Neural cell (in vitro differentiated cells): Measurements from ENCODE around the gene FAM107B. TPM values are rescaled to one million over a fixed set of nuclear protein-coding genes. Genes with fewer than 3 reads are reported as not detected.

Experiments used
- H2AFZ ChIP-seq: fragments of 200-600, 300-800 bp; sonication (generic), shearing (Covaris generic); 2 replicates; pipeline ENCODE4 v1.6.0; 2014; ENCODE audit warnings: low read depth, mild to moderate bottlenecking, antibody characterized with exemption, low read length, moderate library complexity
- H3F3A ChIP-seq: fragments of 200-600 bp; shearing (Covaris generic); 2 replicates; pipeline ENCODE4 v1.6.1; 2016; ENCODE audit warnings: mild to moderate bottlenecking, moderate library complexity, mixed read lengths, antibody characterized with exemption, low read length; ENCODE audit not compliant: insufficient read depth, poor library complexity, severe bottlenecking
- H3K27ac ChIP-seq: fragments of 200-600, 300-800 bp; sonication (generic), shearing (Covaris generic); 2 replicates; pipeline ENCODE4 v1.5.1; 2014; ENCODE audit warnings: mild to moderate bottlenecking, low read length, moderate library complexity
- H3K27me3 ChIP-seq: fragments of 300-800, 200-600 bp; sonication (generic), shearing (Covaris generic); 2 replicates; pipeline ENCODE4 v1.6.0; 2014; ENCODE audit warnings: mild to moderate bottlenecking, low read depth, low read length, moderate library complexity; ENCODE audit not compliant: insufficient read depth
- H3K36me3 ChIP-seq: fragments of 300-800, 200-600 bp; sonication (generic), shearing (Covaris generic); 2 replicates; pipeline ENCODE4 v1.5.1; 2014; ENCODE audit warnings: mild to moderate bottlenecking, antibody characterized with exemption, low read length, moderate library complexity; ENCODE audit not compliant: insufficient read depth
- H3K4me2 ChIP-seq: fragments of 300-800, 200-600 bp; sonication (generic), shearing (Covaris generic); 2 replicates; pipeline ENCODE4 v1.6.0; 2014; ENCODE audit warnings: mild to moderate bottlenecking, low read length
- H3K4me3 ChIP-seq: fragments of 300-800, 200-600 bp; sonication (generic), shearing (Covaris generic); 2 replicates; pipeline ENCODE4 v1.5.1; 2014; ENCODE audit warnings: mild to moderate bottlenecking, low read length, moderate library complexity
- H3K79me2 ChIP-seq: fragments of 200-600 bp; shearing (Covaris generic); replicated peaks from 2 replicates; pipeline ENCODE4 v1.6.0; 2014; ENCODE audit warnings: mild to moderate bottlenecking, low read length, moderate library complexity; ENCODE audit not compliant: insufficient read depth
- H3K9ac ChIP-seq: fragments of 300-800, 200-600 bp; sonication (generic), shearing (Covaris generic); 2 replicates; pipeline ENCODE4 v1.6.1; 2016; ENCODE audit warnings: mild to moderate bottlenecking, low read length, mixed read lengths
- H3K9me2 ChIP-seq: fragments of 200-600 bp; shearing (Covaris generic); 2 replicates; pipeline ENCODE4 v1.6.1; 2016; ENCODE audit warnings: mild to moderate bottlenecking, low read length, mixed read lengths; ENCODE audit not compliant: insufficient read depth
- H3K9me3 ChIP-seq: fragments of 200-600, 300-800 bp; sonication (generic), shearing (Covaris generic); 2 replicates; pipeline ENCODE4 v1.6.1; 2016; ENCODE audit warnings: mild to moderate bottlenecking, mixed run types, low read length, moderate library complexity, mixed read lengths
- H4K20me1 ChIP-seq: fragments of 200-600 bp; shearing (Covaris generic); 2 replicates; pipeline ENCODE4 v1.6.1; 2016; ENCODE audit warnings: mild to moderate bottlenecking, mixed run types; ENCODE audit not compliant: insufficient read depth
- CTCF ChIP-seq: fragments of 450-650 bp; IDR thresholded peaks from 2 replicates; pipeline ENCODE4 v1.5.1; 2014; ENCODE audit warnings: antibody characterized with exemption, mild to moderate bottlenecking, moderate library complexity; ENCODE audit not compliant: poor library complexity, severe bottlenecking
- EP300 ChIP-seq: fragments of 450-650 bp; conservative IDR thresholded peaks from 2 replicates; pipeline ENCODE4 v1.6.1; 2014; ENCODE audit warnings: antibody characterized with exemption, mild to moderate bottlenecking, moderate library complexity; ENCODE audit not compliant: poor library complexity, severe bottlenecking
- EZH2 ChIP-seq: fragments of 200-600, 300-800 bp; shearing (Covaris generic), sonication (generic); IDR thresholded peaks from 2 replicates; pipeline ENCODE4 v1.6.1; 2014; ENCODE audit warnings: antibody characterized with exemption, low read length, borderline replicate concordance, mild to moderate bottlenecking; ENCODE audit not compliant: insufficient read depth, poor library complexity, severe bottlenecking
- MXI1 ChIP-seq: fragments of 450-650 bp; conservative IDR thresholded peaks from 2 replicates; pipeline ENCODE4 v1.6.1; 2014; ENCODE audit warnings: antibody characterized with exemption, mild to moderate bottlenecking; ENCODE audit not compliant: poor library complexity, severe bottlenecking
- POLR2AphosphoS5 ChIP-seq: IDR thresholded peaks from 2 replicates; pipeline ENCODE4 v1.6.1; 2012
- RAD21 ChIP-seq: fragments of 450-650 bp; conservative IDR thresholded peaks from 2 replicates; pipeline ENCODE4 v1.6.1; 2014; ENCODE audit warnings: antibody characterized with exemption, mild to moderate bottlenecking, moderate library complexity
- REST ChIP-seq: IDR thresholded peaks from 2 replicates; pipeline ENCODE4 v1.6.1; 2012; ENCODE audit warnings: borderline replicate concordance
- SMC3 ChIP-seq: fragments of 450-650 bp; conservative IDR thresholded peaks from 2 replicates; pipeline ENCODE4 v1.6.1; 2014; ENCODE audit warnings: antibody characterized with exemption, mild to moderate bottlenecking, moderate library complexity; ENCODE audit not compliant: poor library complexity
- TAF1 ChIP-seq: IDR thresholded peaks from 2 replicates; pipeline ENCODE4 v1.6.1; 2012; ENCODE audit warnings: low read depth
- polyA plus RNA-seq: library from polyadenylated mRNA; depleted of rRNA; stranded (reverse); fragments of >200 nt; gene quantifications from 2 replicates; pipeline ENCODE4 v1.2.3, GENCODE V29; 2014

FAM107B gene
- polyA plus RNA-seq, 1 donor from 2014 or later: 106 TPM

- Histone ChIP-seq H3K9me2 (no peaks in the 10 kb centered on the region), H3K4me3 (no peak overlapping the region)
Measured at GRCh38 chr10:14510346-14510745, 264.4 kb downstream of the FAM107B start.

GRCh38 chr10:14508725-14509124 is 266.0 kb downstream of the FAM107B start:
- Histone ChIP-seq H3F3A (no peaks in the 10 kb centered on the region), H3K36me3 (peaks cover 9% of the 10 kb centered on the region), H2AFZ (no peak overlapping the region), H3K79me2 (no peaks in the 10 kb centered on the region), H3K27me3 (no peaks in the 10 kb centered on the region), H3K27ac (no peak overlapping the region), H3K9me2 (no peaks in the 10 kb centered on the region), H4K20me1 (no peaks in the 10 kb centered on the region), H3K9me3 (no peaks in the 10 kb centered on the region), H3K4me2 (no peak overlapping the region), H3K4me3 (no peak overlapping the region), H3K9ac (no peak overlapping the region)
- no peak for TF ChIP-seq CTCF
- no peak for TF ChIP-seq EZH2

More at GRCh38 chr10:14510346-14510745, 264.4 kb downstream of the FAM107B start:
- H3K27ac ChIP-seq: no peak overlapping the region
- no peak overlapping the region for H3K4me2 ChIP-seq
- no peak overlapping the region for H2AFZ ChIP-seq
- H3K79me2 ChIP-seq: no peaks in the 10 kb centered on the region
- H3K36me3 ChIP-seq: peaks cover 9% of the 10 kb centered on the region
- TF ChIP-seq RAD21 (no peak), SMC3 (no peak), POLR2AphosphoS5 (no peak), REST (no peak), EP300 (no peak), TAF1 (no peak), CTCF (no peak), MXI1 (no peak), EZH2 (no peak)
- no peaks in the 10 kb centered on the region for H3K27me3 ChIP-seq
- no peaks in the 10 kb centered on the region for H3K9me3 ChIP-seq
- H3K9ac ChIP-seq: no peak overlapping the region
- no peaks in the 10 kb centered on the region for H4K20me1 ChIP-seq
- H3F3A ChIP-seq: no peaks in the 10 kb centered on the region
